HFFc6 (cell line): Measurements from ENCODE around the gene SELENOO. TPM values are rescaled to one million over a fixed set of nuclear protein-coding genes. Genes with fewer than 3 reads are reported as not detected.

Source experiments
- DNase-seq: peaks from one replicate; pipeline ENCODE4 v3.0.0-alpha.2; 2018
- H3K27ac Mint-ChIP-seq: 2 replicates; pipeline ENCODE4 v1.8.0; 2020; ENCODE audit warnings: mild to moderate bottlenecking, mixed read lengths
- H3K27me3 Mint-ChIP-seq: 2 replicates; pipeline ENCODE4 v1.8.0; 2021; ENCODE audit warnings: mild to moderate bottlenecking, moderate library complexity, mixed read lengths; ENCODE audit not compliant: insufficient read depth
- H3K36me3 Mint-ChIP-seq: 2 replicates; pipeline ENCODE4 v1.8.0; 2021; ENCODE audit warnings: low read depth, mixed read lengths
- H3K4me1 Mint-ChIP-seq: 2 replicates; pipeline ENCODE4 v1.8.0; 2020; ENCODE audit warnings: low read depth, mixed read lengths
- H3K4me3 Mint-ChIP-seq: 2 replicates; pipeline ENCODE4 v1.8.0; 2020; ENCODE audit warnings: mild to moderate bottlenecking, moderate library complexity, mixed read lengths
- H3K9me3 Mint-ChIP-seq: 2 replicates; pipeline ENCODE4 v1.8.0; 2020; ENCODE audit warnings: mild to moderate bottlenecking, mixed read lengths
- CTCF ChIP-seq: fragments of 200-600 bp; sonication (generic); IDR thresholded peaks from 2 replicates; pipeline ENCODE4 v1.5.0; 2021; ENCODE audit warnings: antibody characterized with exemption, mild to moderate bottlenecking
- total RNA-seq, 6 experiments: library from RNA; stranded (reverse); fragmentation: NEBNext Ultra II Directional; extraction: Animal tissue kit (Norgen Biotek cat#: 25700); gene quantifications; 2 replicates in 1 of 6; 3 replicates in 5 of 6; pipeline ENCODE4 v1.2.3, GENCODE V29; 2021

SELENOO gene
- total RNA-seq, 6 experiments from 2014 or later = 14.4 to 18.0 (median 16.0) TPM

GRCh38 chr22:50226875-50227165, 26.0 kb downstream of the SELENOO start:
- Mint-ChIP-seq H3K27me3 (no peaks in the 10 kb centered on the region; the same call in 1 of the 2 replicates), H3K4me1 (no peaks in the 10 kb centered on the region), H3K4me3 (no peak overlapping the region), H3K9me3 (no peaks in the 10 kb centered on the region), H3K27ac (no peak overlapping the region), H3K36me3 (peaks cover 13% of the 10 kb centered on the region)
- DNase-seq = no peak
- no peak for TF ChIP-seq CTCF

- no peak for DNase-seq
- no peak for TF ChIP-seq CTCF
- no peak overlapping the region for H3K4me3 Mint-ChIP-seq
- no peak overlapping the region for H3K27ac Mint-ChIP-seq
- H3K4me1 Mint-ChIP-seq = no peaks in the 10 kb centered on the region
- peaks cover 11% of the 10 kb centered on the region for H3K36me3 Mint-ChIP-seq
- no peaks in the 10 kb centered on the region; the same call in none of the 2 replicates for H3K27me3 Mint-ChIP-seq
- no peaks in the 10 kb centered on the region for H3K9me3 Mint-ChIP-seq
Observed at GRCh38 chr22:50227579-50228215, 26.9 kb downstream of the SELENOO start.

- H3K4me3 Mint-ChIP-seq = no peak overlapping the region
- DNase-seq = no peak
- no peaks in the 10 kb centered on the region for H3K4me1 Mint-ChIP-seq
- peaks cover 8% of the 10 kb centered on the region for H3K36me3 Mint-ChIP-seq
- no peak for TF ChIP-seq CTCF
- no peaks in the 10 kb centered on the region for H3K9me3 Mint-ChIP-seq
- H3K27me3 Mint-ChIP-seq = no peaks in the 10 kb centered on the region; the same call in none of the 2 replicates
- no peak overlapping the region for H3K27ac Mint-ChIP-seq
Observed at GRCh38 chr22:50228366-50228765, 27.6 kb downstream of the SELENOO start.

- no peak overlapping the region for H3K27ac Mint-ChIP-seq
Observed at GRCh38 chr22:50229370-50229769, 28.6 kb downstream of the SELENOO start.

GRCh38 chr22:50232481-50233151, 31.8 kb downstream of the SELENOO start:
- no peak overlapping the region for H3K27ac Mint-ChIP-seq
- no peaks in the 10 kb centered on the region for H3K9me3 Mint-ChIP-seq
- TF ChIP-seq CTCF = no peak
- DNase-seq = no peak
- H3K36me3 Mint-ChIP-seq = peaks cover 30% of the 10 kb centered on the region
- H3K4me3 Mint-ChIP-seq = no peak overlapping the region
- H3K27me3 Mint-ChIP-seq = no peaks in the 10 kb centered on the region; the same call in 1 of the 2 replicates
- H3K4me1 Mint-ChIP-seq = no peaks in the 10 kb centered on the region

More at GRCh38 chr22:50229370-50229769, 28.6 kb downstream of the SELENOO start:
- Mint-ChIP-seq H3K27me3 (no peaks in the 10 kb centered on the region; the same call in 1 of the 2 replicates), H3K4me1 (no peaks in the 10 kb centered on the region), H3K36me3 (peaks cover 18% of the 10 kb centered on the region), H3K9me3 (no peaks in the 10 kb centered on the region), H3K4me3 (no peak overlapping the region)
- no peak for TF ChIP-seq CTCF
- DNase-seq = no peak
